GM12878 (cell line): Measurements from ENCODE around the gene SF3A1. TPM values are rescaled to one million over a fixed set of nuclear protein-coding genes. Genes with fewer than 3 reads are reported as not detected.

Experiments
- ATAC-seq: fragments of 200-7000 bp; cut with Tn5 transposase; 3 replicates; pipeline ENCODE4 v1.9.1; 2020; ENCODE audit warnings: mild to moderate bottlenecking, moderate library complexity
- BruUV-seq: library from RNA; stranded (reverse); fragments of 400-500 nt; replicated peaks from 2 replicates; lab custom pipeline; 2021; lab: Mats Ljungman, UMichigan
- CTCF ChIA-PET: fragments of 300-600 bp; sonication (Branson Sonifier 250); formaldehyde crosslinking; extraction: SDS; loops from one replicate; lab custom pipeline; 2021; ENCODE audit warnings: inconsistent platforms; lab: Yijun Ruan, JAX
- POLR2A ChIA-PET: fragments of 350-600 bp; formaldehyde crosslinking; extraction: SDS; loops from one replicate; lab custom pipeline; 2021; ENCODE audit warnings: inconsistent platforms; lab: Charles Lee
- RAD21 ChIA-PET: fragments of 300-600 bp; sonication (Branson Sonifier 250); formaldehyde crosslinking; loops from one replicate; lab custom pipeline; 2023; ENCODE audit warnings: antibody characterized with exemption; ENCODE audit not compliant: unreplicated experiment; lab: Charles Lee
- SMC1A ChIA-PET: fragments of 300-600 bp; sonication (Branson Sonifier 250); formaldehyde crosslinking; loops from one replicate; lab custom pipeline; 2023; ENCODE audit not compliant: unreplicated experiment, uncharacterized antibody; lab: Charles Lee
- DNase-seq: peaks from one replicate; pipeline ENCODE4 v3.0.0-alpha.2; 2011; ENCODE audit warnings: low read depth, low spot score
- FAIRE-seq: peaks from 3 replicates; lab custom pipeline; 2011; peaks lifted over from hg19 to GRCh38; lab: Jason Lieb, UNC
- H2AFZ ChIP-seq: 2 replicates; pipeline ENCODE4 v1.6.0; 2011; ENCODE audit warnings: low read depth, low read length, control low read depth; ENCODE audit not compliant: control insufficient read depth
- H3K27ac ChIP-seq: 2 replicates; pipeline ENCODE4 v1.5.1; 2011; ENCODE audit warnings: control low read depth; ENCODE audit not compliant: control insufficient read depth, insufficient read depth
- H3K27me3 ChIP-seq, 2 experiments: replicated peaks in 1 of 2; 2 replicates each; pipeline versions ENCODE4 v1.6.0 to v1.6.1; 2011; ENCODE audit warnings: low read length in 1 of 2; ENCODE audit not compliant: control insufficient read depth in 2 of 2, insufficient read depth in 2 of 2
- H3K36me3 ChIP-seq, 2 experiments: 2 replicates each; pipeline ENCODE4 v1.5.1; 2011; ENCODE audit warnings: low read length in 1 of 2; ENCODE audit not compliant: control insufficient read depth in 2 of 2, insufficient read depth in 2 of 2
- H3K4me1 ChIP-seq: 2 replicates; pipeline ENCODE4 v1.6.1; 2011; ENCODE audit warnings: mild to moderate bottlenecking, low read length, moderate library complexity, mixed read lengths; ENCODE audit not compliant: control insufficient read depth, insufficient read depth
- H3K4me2 ChIP-seq: 2 replicates; pipeline ENCODE4 v1.6.0; 2011; ENCODE audit warnings: control low read depth; ENCODE audit not compliant: control insufficient read depth, insufficient read depth
- H3K4me3 ChIP-seq: fragments of 200-600 bp; sonication (generic); 2 replicates; pipeline ENCODE4 v1.5.1; 2016
- H3K79me2 ChIP-seq: 2 replicates; pipeline ENCODE4 v1.6.0; 2011; ENCODE audit warnings: low read length; ENCODE audit not compliant: control insufficient read depth, insufficient read depth
- H3K9ac ChIP-seq: 2 replicates; pipeline ENCODE4 v1.8.0; 2011; ENCODE audit warnings: low read length, control low read depth, mixed read lengths; ENCODE audit not compliant: control insufficient read depth, insufficient read depth
- H3K9me3 ChIP-seq: replicated peaks from 3 replicates; pipeline ENCODE4 v1.5.1; 2011; ENCODE audit warnings: mild to moderate bottlenecking, low read length; ENCODE audit not compliant: control insufficient read depth, insufficient read depth
- H4K20me1 ChIP-seq: 2 replicates; pipeline ENCODE4 v1.6.0; 2011; ENCODE audit not compliant: control insufficient read depth, insufficient read depth
- FOXM1 ChIP-seq: IDR thresholded peaks from 2 replicates; pipeline ENCODE4 v1.6.1; 2012; ENCODE audit warnings: low read depth, mild to moderate bottlenecking, inconsistent platforms, low read length, moderate library complexity
- WGBS: methylation state at CpG from one replicate; pipeline ENCODE4 v1.1.6; 2016; ENCODE audit warnings: low lambda C conversion rate; ENCODE audit not compliant: insufficient replicate concordance, insufficient coverage; ENCODE audit errors: missing lambda C conversion rate; 5-methylcytosine and 5-hydroxymethylcytosine counted together
- in situ Hi-C: fragments of 300-500 bp; cut with MboI; formaldehyde crosslinking; loops from 9 replicates; pipeline ENCODE4 v1.14.3; 2018; ENCODE audit warnings: mixed read lengths
- intact Hi-C: fragments of 100-400 bp; cut with micrococcal nuclease; formaldehyde crosslinking; loops from one replicate; pipeline ENCODE4 v1.14.2; 2022; ENCODE audit not compliant: unreplicated experiment
- polyA plus RNA-seq, 11 experiments: library from polyadenylated mRNA; depleted of rRNA in 4 of 11; unstranded in 6 of 11; stranded (reverse) in 5 of 11; fragments of >200 nt; fragmentation: Nextera tagmentation in 4 of 11; fragmentation: Illumina TruSeq in 1 of 11; extraction: Ambion mirVana in 4 of 11; extraction: Trizol in 1 of 11; gene quantifications; 1 replicate in 1 of 11; 2 replicates in 10 of 11; pipeline versions ENCODE4 v1.2.1 to v1.2.3, GENCODE V29; 2011 to 2016; ENCODE audit warnings: inconsistent platforms in 2 of 11, missing spikeins in 2 of 11, low read depth in 1 of 11
- total RNA-seq, 4 experiments: library from RNA; depleted of rRNA in 3 of 4; stranded (reverse); fragments of >200 nt in 3 of 4; fragmentation: Illumina TruSeq in 1 of 4; extraction: Trizol in 1 of 4; gene quantifications; 2 replicates each; pipeline versions ENCODE4 v1.2.1 to v1.2.3, GENCODE V29; 2013 to 2021
- TF ChIP-seq, protein P1 (sequence below): fragments of 450-650 bp; IDR thresholded peaks from 2 replicates; pipeline ENCODE4 v1.6.1; 2016; ENCODE audit warnings: mild to moderate bottlenecking

SF3A1 gene
- total and polyA plus RNA-seq, 10 of the 15 experiments (the other 5 are each of a cell fraction or from before 2014, with no cell fraction given) = 10.4 to 239 (median 46.0) TPM

DNA sequence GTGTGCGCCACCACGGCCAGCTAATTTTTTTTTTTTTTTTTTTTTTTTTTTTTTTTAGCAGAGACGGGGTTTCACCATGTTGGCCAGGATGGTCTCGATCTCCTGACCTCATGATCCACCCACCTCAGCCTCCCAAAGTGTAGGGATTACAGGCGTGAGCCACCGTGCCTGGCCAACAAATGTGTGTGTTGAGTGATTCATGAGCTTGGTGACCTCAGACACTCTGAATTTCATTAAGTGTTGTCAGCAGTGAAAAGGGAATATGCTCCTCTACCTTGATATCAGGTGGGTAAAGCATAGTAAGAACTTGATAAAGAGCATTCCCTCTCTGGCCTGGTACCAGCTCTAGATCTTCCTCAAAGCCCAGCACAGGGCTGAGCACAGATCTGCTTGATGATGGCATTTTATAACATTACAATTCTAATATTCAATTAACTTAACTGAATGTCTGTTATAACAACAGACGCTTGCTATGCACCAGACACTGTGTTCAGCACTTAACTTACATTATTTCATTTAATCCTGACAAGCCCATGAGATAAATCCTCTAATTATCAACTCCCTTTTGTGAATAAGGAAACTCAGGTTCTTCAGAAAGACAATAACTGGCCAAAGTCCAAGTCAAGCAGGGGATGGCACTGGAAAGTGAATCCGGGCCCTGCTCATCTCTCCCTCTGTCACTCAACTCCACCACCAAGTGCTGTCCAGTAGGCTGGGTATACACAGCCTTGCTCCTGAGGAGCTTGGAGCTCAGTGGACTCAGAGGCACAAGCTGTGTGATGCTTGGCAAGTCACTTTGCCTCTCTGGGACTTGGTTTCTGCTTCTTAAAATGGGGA lies 42.9 kb downstream of the SF3A1 start:
- no peaks in the 10 kb centered on the region for H3K27me3 ChIP-seq
- TF ChIP-seq, protein P1, sequence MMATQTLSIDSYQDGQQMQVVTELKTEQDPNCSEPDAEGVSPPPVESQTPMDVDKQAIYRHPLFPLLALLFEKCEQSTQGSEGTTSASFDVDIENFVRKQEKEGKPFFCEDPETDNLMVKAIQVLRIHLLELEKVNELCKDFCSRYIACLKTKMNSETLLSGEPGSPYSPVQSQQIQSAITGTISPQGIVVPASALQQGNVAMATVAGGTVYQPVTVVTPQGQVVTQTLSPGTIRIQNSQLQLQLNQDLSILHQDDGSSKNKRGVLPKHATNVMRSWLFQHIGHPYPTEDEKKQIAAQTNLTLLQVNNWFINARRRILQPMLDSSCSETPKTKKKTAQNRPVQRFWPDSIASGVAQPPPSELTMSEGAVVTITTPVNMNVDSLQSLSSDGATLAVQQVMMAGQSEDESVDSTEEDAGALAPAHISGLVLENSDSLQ = peak; percentile 60; the same call in 1 of the 2 replicates
- TF ChIP-seq FOXM1 = no peak
- H4K20me1 ChIP-seq = no peaks in the 10 kb centered on the region
- no peak for ATAC-seq
- ChIA-PET SMC1A (interaction anchor here (1.2 to 4.2 kb wide), 6 partner anchors 11 to 430 kb away, joined by 3 to 36 read pairs (median 4); partner anchors contain the start of genes CASTOR1 and TBC1D10A), RAD21 (interaction anchor here (1.1 to 4.2 kb wide), 7 partner anchors 9 to 110 kb away, joined by 3 to 23 read pairs (median 4); partner anchors contain the start of genes CASTOR1, CCDC157, SF3A1 and TBC1D10A), CTCF (interaction anchor here (0.9 to 18.4 kb wide), 6 partner anchors 9 to 25 kb away, joined by 4 to 177 read pairs (median 11); partner anchors contain the start of genes CASTOR1 and TBC1D10A), POLR2A (interaction anchor here (0.6 to 16.1 kb wide), 9 partner anchors 8 to 847 kb away, joined by 3 to 198 read pairs (median 3); partner anchors contain the start of gene TBC1D10A)
- DNase-seq = no peak
- no peak overlapping the region; the same call in 1 of the 2 replicates for H3K4me2 ChIP-seq
- peaks cover 73% of the 10 kb centered on the region for H3K4me1 ChIP-seq
- in situ Hi-C loops = no loop called here
- peak overlapping the region; percentile 38; the same call in 1 of the 2 replicates for H3K9ac ChIP-seq
- peaks cover 0 to 6% of the 10 kb centered on the region in 2 experiments; a peak in 2 of 4 replicates for H3K36me3 ChIP-seq
- H3K27ac ChIP-seq = peak overlapping the region; percentile 80
- 86% methylated on average over 5 of the region's 8 CpGs for WGBS
- no peak overlapping the region for H3K4me3 ChIP-seq
- H2AFZ ChIP-seq = no peak overlapping the region
- peaks cover 66% of the 10 kb centered on the region for H3K79me2 ChIP-seq
- H3K9me3 ChIP-seq = no peaks in the 10 kb centered on the region
- no TSS peak for BruUV-seq
- intact Hi-C loops = no loop called here
- FAIRE-seq = no peak
